Ectodermal cell (in vitro differentiated cells): Measurements from ENCODE around the gene TAS2R1.

Source experiments
- H3K27ac ChIP-seq: 2 replicates; pipeline ENCODE4 v1.7.0; 2013; ENCODE audit warnings: mild to moderate bottlenecking, low read depth, low read length; ENCODE audit not compliant: insufficient read depth, poor library complexity, severe bottlenecking
- H3K27me3 ChIP-seq: 2 replicates; pipeline ENCODE4 v1.7.0; 2013; ENCODE audit warnings: mild to moderate bottlenecking, low read length; ENCODE audit not compliant: insufficient read depth, control insufficient read depth, poor library complexity, severe bottlenecking
- H3K36me3 ChIP-seq: one replicate; pipeline ENCODE4 v1.7.0; 2013; ENCODE audit warnings: low read length; ENCODE audit not compliant: control insufficient read depth, insufficient read depth
- H3K4me1 ChIP-seq: one replicate; pipeline ENCODE4 v1.7.0; 2013; ENCODE audit warnings: low read length; ENCODE audit not compliant: control insufficient read depth, insufficient read depth
- H3K4me3 ChIP-seq: 2 replicates; pipeline ENCODE4 v1.7.0; 2013; ENCODE audit warnings: low read depth, low read length, control low read depth; ENCODE audit not compliant: insufficient read depth
- H3K9me3 ChIP-seq: 2 replicates; pipeline ENCODE4 v1.7.0; 2013; ENCODE audit warnings: mild to moderate bottlenecking, low read length, moderate library complexity; ENCODE audit not compliant: control insufficient read depth
- WGBS, 2 experiments: methylation state at CpG; one replicate each; pipeline ENCODE4 v1.1.7; 2013; ENCODE audit warnings: missing lambda C conversion rate in 2 of 2; 5-methylcytosine and 5-hydroxymethylcytosine counted together

The TAS2R1 gene

GRCh38 chr5:9594913-9595312, 35.2 kb downstream of the TAS2R1 start:
- Histone ChIP-seq H3K27ac (no peak overlapping the region), H3K4me1 (peaks cover 15% of the 10 kb centered on the region), H3K27me3 (no peaks in the 10 kb centered on the region), H3K9me3 (no peaks in the 10 kb centered on the region), H3K4me3 (no peak overlapping the region), H3K36me3 (no peaks in the 10 kb centered on the region)

- no peaks in the 10 kb centered on the region for H3K4me1 ChIP-seq
- 84 to 92% methylated on average over 7 of the region's 7 CpGs for WGBS, 2 experiments
Observed at GRCh38 chr5:9589049-9589835, 40.9 kb downstream of the TAS2R1 start.

GRCh38 chr5:9588254-9588653, 41.9 kb downstream of the TAS2R1 start:
- 72 to 82% methylated on average over 6 of the region's 6 CpGs for WGBS, 2 experiments
- H3K9me3 ChIP-seq = no peaks in the 10 kb centered on the region
- H3K4me3 ChIP-seq = no peak overlapping the region

More at GRCh38 chr5:9589049-9589835, 40.9 kb downstream of the TAS2R1 start:
- Histone ChIP-seq H3K9me3 (no peaks in the 10 kb centered on the region), H3K27ac (no peak overlapping the region), H3K4me3 (no peak overlapping the region), H3K27me3 (no peaks in the 10 kb centered on the region), H3K36me3 (no peaks in the 10 kb centered on the region)

GRCh38 chr5:9587135-9587534, 43.0 kb downstream of the TAS2R1 start:
- H3K4me1 ChIP-seq = no peaks in the 10 kb centered on the region
- H3K36me3 ChIP-seq = no peaks in the 10 kb centered on the region
- no peak overlapping the region for H3K4me3 ChIP-seq
- no peak overlapping the region for H3K27ac ChIP-seq
- H3K27me3 ChIP-seq = no peaks in the 10 kb centered on the region
- no peaks in the 10 kb centered on the region for H3K9me3 ChIP-seq

More at GRCh38 chr5:9588254-9588653, 41.9 kb downstream of the TAS2R1 start:
- Histone ChIP-seq H3K27me3 (no peaks in the 10 kb centered on the region), H3K36me3 (no peaks in the 10 kb centered on the region), H3K4me1 (no peaks in the 10 kb centered on the region), H3K27ac (no peak overlapping the region)

- Histone ChIP-seq H3K27ac (no peak overlapping the region), H3K4me1 (no peaks in the 10 kb centered on the region), H3K4me3 (no peak overlapping the region), H3K27me3 (no peaks in the 10 kb centered on the region), H3K9me3 (no peaks in the 10 kb centered on the region), H3K36me3 (no peaks in the 10 kb centered on the region)
- WGBS, 2 experiments = 90 to 100% methylated on average over 2 of the region's 2 CpGs
Observed at GRCh38 chr5:9582406-9582805, 47.7 kb downstream of the TAS2R1 start.
